ENCODE results near the gene RNF14. TPM values are rescaled to one million over a fixed set of nuclear protein-coding genes. Genes with fewer than 3 reads are reported as not detected.

RNF14 gene
- total and polyA plus RNA-seq, 9 of the 15 experiments (the other 6 are each of a cell fraction or from before 2014, with no cell fraction given) = 36.3 to 140 (median 75.1) TPM

DNA sequence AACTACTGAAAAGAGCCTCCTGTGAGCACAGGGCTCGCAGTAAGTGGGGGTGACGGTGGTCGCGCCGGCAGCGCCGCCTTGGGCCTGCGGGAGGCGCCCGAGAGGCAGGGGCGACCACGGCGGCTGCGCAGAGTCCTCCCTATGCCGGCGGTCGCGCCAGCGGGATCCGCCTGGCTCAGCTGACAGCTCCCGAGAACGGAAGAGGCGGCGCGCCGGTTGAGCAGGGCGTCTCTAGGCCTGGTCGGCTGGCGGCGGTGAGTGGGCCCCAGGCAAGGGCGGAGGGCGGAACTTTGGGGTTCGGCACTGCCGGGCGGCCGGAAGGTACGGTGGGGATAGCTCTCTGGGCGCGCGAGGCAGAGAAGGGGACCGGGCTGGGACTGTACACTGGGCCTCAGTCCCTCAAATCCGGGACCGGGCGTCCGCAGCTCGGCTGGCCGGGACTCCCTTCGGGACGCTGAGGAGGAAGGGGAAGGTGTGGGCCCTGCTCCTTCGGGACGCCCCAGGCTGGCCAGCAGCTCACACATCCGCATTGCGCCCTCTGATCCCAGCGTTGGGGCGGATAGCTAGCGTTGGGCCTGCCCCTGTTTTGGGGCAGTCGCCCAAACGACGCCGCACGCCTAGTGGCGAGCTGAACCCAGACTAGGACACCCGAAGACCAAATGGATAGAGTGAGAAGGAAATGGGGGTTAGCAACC is at the start of gene RNF14 (continued):
- TF ChIP-seq PCBP1 (IDR thresholded peaks at IDR 0.05; ENCODE audit: low read depth, low read length, poor library complexity, severe bottlenecking) (peak; percentile 55), RHOXF2B (CRISPR knock-in tag; conservative IDR thresholded peaks at IDR 0.05) (no peak), JUNB (CRISPR knock-in tag; conservative IDR thresholded peaks at IDR 0.05) (no peak), BRD4 (IDR thresholded peaks at IDR 0.05) (no peak), PHF20 (IDR thresholded peaks at IDR 0.05; ENCODE audit: partially characterized antibody) (peak; percentile 83), DNMT1 (IDR thresholded peaks at IDR 0.05) (no peak), TSC22D4 (tag; IDR thresholded peaks at IDR 0.05) (no peak), NRF1 (conservative IDR thresholded peaks at IDR 0.05 in 1 of 2, IDR thresholded peaks at IDR 0.05 in 1 of 2) (peak; percentile 95 to 96), ZNF324 (CRISPR knock-in tag; IDR thresholded peaks at IDR 0.05) (no peak), MED1 (CRISPR knock-in tag; IDR thresholded peaks at IDR 0.05; ENCODE audit: borderline replicate concordance) (no peak), SAFB (IDR thresholded peaks at IDR 0.05; ENCODE audit: borderline replicate concordance, low read depth, low read length) (no peak), MCM2 (IDR thresholded peaks at IDR 0.05; ENCODE audit: low read depth) (no peak), ZNF583 (CRISPR knock-in tag; IDR thresholded peaks at IDR 0.05) (peak; percentile 70; the same call in 1 of the 2 replicates)
- TF ChIP-seq, protein P1, sequence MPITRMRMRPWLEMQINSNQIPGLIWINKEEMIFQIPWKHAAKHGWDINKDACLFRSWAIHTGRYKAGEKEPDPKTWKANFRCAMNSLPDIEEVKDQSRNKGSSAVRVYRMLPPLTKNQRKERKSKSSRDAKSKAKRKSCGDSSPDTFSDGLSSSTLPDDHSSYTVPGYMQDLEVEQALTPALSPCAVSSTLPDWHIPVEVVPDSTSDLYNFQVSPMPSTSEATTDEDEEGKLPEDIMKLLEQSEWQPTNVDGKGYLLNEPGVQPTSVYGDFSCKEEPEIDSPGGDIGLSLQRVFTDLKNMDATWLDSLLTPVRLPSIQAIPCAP (CRISPR knock-in tag; IDR thresholded peaks at IDR 0.05; ENCODE audit: borderline replicate concordance) = no peak
- TF ChIP-seq, protein P2, sequence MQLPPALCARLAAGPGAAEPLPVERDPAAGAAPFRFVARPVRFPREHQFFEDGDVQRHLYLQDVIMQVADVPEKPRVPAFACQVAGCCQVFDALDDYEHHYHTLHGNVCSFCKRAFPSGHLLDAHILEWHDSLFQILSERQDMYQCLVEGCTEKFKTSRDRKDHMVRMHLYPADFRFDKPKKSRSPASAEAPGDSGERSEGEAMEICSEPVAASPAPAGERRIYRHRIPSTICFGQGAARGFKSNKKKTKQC (CRISPR knock-in tag; IDR thresholded peaks at IDR 0.05) = peak; percentile 82
- TF ChIP-seq, protein P3, sequence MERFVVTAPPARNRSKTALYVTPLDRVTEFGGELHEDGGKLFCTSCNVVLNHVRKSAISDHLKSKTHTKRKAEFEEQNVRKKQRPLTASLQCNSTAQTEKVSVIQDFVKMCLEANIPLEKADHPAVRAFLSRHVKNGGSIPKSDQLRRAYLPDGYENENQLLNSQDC (CRISPR knock-in tag; IDR thresholded peaks at IDR 0.05) = 0 out of 2 replicates have a peak, but pooled peaks have one; percentile 3
- TF ChIP-seq, protein P4, sequence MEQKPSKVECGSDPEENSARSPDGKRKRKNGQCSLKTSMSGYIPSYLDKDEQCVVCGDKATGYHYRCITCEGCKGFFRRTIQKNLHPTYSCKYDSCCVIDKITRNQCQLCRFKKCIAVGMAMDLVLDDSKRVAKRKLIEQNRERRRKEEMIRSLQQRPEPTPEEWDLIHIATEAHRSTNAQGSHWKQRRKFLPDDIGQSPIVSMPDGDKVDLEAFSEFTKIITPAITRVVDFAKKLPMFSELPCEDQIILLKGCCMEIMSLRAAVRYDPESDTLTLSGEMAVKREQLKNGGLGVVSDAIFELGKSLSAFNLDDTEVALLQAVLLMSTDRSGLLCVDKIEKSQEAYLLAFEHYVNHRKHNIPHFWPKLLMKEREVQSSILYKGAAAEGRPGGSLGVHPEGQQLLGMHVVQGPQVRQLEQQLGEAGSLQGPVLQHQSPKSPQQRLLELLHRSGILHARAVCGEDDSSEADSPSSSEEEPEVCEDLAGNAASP (IDR thresholded peaks at IDR 0.05) = no peak
- TF ChIP-seq, protein P5, sequence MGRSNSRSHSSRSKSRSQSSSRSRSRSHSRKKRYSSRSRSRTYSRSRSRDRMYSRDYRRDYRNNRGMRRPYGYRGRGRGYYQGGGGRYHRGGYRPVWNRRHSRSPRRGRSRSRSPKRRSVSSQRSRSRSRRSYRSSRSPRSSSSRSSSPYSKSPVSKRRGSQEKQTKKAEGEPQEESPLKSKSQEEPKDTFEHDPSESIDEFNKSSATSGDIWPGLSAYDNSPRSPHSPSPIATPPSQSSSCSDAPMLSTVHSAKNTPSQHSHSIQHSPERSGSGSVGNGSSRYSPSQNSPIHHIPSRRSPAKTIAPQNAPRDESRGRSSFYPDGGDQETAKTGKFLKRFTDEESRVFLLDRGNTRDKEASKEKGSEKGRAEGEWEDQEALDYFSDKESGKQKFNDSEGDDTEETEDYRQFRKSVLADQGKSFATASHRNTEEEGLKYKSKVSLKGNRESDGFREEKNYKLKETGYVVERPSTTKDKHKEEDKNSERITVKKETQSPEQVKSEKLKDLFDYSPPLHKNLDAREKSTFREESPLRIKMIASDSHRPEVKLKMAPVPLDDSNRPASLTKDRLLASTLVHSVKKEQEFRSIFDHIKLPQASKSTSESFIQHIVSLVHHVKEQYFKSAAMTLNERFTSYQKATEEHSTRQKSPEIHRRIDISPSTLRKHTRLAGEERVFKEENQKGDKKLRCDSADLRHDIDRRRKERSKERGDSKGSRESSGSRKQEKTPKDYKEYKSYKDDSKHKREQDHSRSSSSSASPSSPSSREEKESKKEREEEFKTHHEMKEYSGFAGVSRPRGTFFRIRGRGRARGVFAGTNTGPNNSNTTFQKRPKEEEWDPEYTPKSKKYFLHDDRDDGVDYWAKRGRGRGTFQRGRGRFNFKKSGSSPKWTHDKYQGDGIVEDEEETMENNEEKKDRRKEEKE (IDR thresholded peaks at IDR 0.05; ENCODE audit: borderline replicate concordance in 1 of 2, control insufficient read depth in 1 of 2, low read depth in 2 of 2, low read length in 1 of 2) = no peak; a peak in 1 of 4 replicates
- TF ChIP-seq, protein P6, sequence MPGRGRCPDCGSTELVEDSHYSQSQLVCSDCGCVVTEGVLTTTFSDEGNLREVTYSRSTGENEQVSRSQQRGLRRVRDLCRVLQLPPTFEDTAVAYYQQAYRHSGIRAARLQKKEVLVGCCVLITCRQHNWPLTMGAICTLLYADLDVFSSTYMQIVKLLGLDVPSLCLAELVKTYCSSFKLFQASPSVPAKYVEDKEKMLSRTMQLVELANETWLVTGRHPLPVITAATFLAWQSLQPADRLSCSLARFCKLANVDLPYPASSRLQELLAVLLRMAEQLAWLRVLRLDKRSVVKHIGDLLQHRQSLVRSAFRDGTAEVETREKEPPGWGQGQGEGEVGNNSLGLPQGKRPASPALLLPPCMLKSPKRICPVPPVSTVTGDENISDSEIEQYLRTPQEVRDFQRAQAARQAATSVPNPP (IDR thresholded peaks at IDR 0.05; ENCODE audit: borderline replicate concordance, insufficient read depth, insufficient read length) = no peak

Measured in K562 (cell line).